NCI-H460 (cell line): ENCODE results near the gene ALG10B. TPM values are rescaled to one million over a fixed set of nuclear protein-coding genes. Genes with fewer than 3 reads are reported as not detected.

Experiments used
- DNase-seq: peaks from one replicate; pipeline ENCODE4 v3.0.0-alpha.2; 2016; ENCODE audit warnings: low read depth; ENCODE audit errors: extremely low read depth
- small RNA-seq, 2 experiments: library from RNA; depleted of rRNA; stranded (forward); fragments of <200 nt; gene quantifications; one replicate each; pipeline ENCODE3, GENCODE V24; 2014
- total RNA-seq: library from RNA; depleted of rRNA; stranded (reverse); fragments of >200 nt; shearing (Covaris generic); gene quantifications from 2 replicates; pipeline ENCODE4 v1.2.3, GENCODE V29; 2014

Gene ALG10B
- total RNA-seq, 1 experiment from 2014 or later = 15.1 TPM

DNA sequence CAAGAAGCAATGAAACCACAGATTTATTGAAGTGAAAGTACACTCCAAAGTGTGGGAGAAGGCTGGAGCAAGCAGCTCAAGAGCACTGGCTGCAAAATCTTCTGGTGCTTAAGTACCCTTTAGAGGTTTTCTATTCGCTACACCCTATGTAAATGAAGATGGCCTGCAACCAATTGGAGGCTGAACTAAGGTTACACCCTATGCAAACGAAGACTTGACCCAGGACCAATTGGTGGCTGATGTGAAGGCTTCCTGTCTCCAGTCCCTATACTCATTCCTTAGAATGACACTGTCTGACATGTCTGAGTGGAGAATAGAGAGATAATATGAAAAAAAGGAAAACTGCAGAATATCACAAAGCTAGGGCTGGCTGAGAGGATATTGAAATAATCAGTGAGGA is 57.2 kb downstream of the ALG10B start:
- DNase-seq = no peak

GRCh38 chr12:38374751-38375150 is 58.2 kb downstream of the ALG10B start:
- no peak for DNase-seq

Small RNA genes lying within 50 kb of the gene (small RNA-seq; reads per million reads assigned to genes)
- 0 reads per million in 2 experiments for gene RF00019
